CD4-positive, alpha-beta T cell (primary cell): ENCODE data around the gene ARAP2. TPM values are rescaled to one million over a fixed set of nuclear protein-coding genes. Genes with fewer than 3 reads are reported as not detected.

ENCODE experiments used
- ATAC-seq: fragments of 200-7000 bp; cut with Tn5 transposase; one replicate; pipeline ENCODE4 v1.10.0; 2022; ENCODE audit warnings: mild to moderate bottlenecking; ENCODE audit not compliant: poor library complexity
- CTCF ChIA-PET: fragments of 350-600 bp; sonication (Branson Sonifier 250); formaldehyde crosslinking; loops from one replicate; lab custom pipeline; 2021; ENCODE audit warnings: antibody characterized with exemption, inconsistent platforms; lab: Charles Lee
- POLR2A ChIA-PET: fragments of 350-600 bp; sonication (Branson Sonifier 250); formaldehyde crosslinking; loops from one replicate; lab custom pipeline; 2021; ENCODE audit warnings: antibody characterized with exemption, inconsistent platforms; lab: Charles Lee
- DNase-seq, 14 experiments: peaks; one replicate each; pipeline ENCODE4 v3.0.0-alpha.2; 2013 to 2020; ENCODE audit warnings: mixed read lengths in 2 of 14
- H3K27ac ChIP-seq, 2 donors: one replicate each; pipeline versions ENCODE4 v1.5.1 to v1.7.0; 2013; ENCODE audit warnings: low read length in 2 of 2, low read depth in 1 of 2, mild to moderate bottlenecking in 1 of 2
- H3K27me3 ChIP-seq, 2 experiments: 1 replicate in 1 of 2; 2 replicates in 1 of 2; pipeline versions ENCODE4 v1.6.1 to v1.7.0; 2013; ENCODE audit warnings: low read length in 2 of 2, control low read depth in 1 of 2, mild to moderate bottlenecking in 1 of 2, moderate library complexity in 1 of 2; ENCODE audit not compliant: insufficient read depth in 2 of 2, control insufficient read depth in 1 of 2
- H3K36me3 ChIP-seq: one replicate; pipeline ENCODE4 v1.6.1; 2013; ENCODE audit warnings: low read length, control low read depth; ENCODE audit not compliant: insufficient read depth
- H3K4me1 ChIP-seq: one replicate; pipeline ENCODE4 v1.6.1; 2013; ENCODE audit warnings: low read length, control low read depth; ENCODE audit not compliant: insufficient read depth
- H3K4me3 ChIP-seq: one replicate; pipeline ENCODE4 v1.5.1; 2013; ENCODE audit warnings: mild to moderate bottlenecking, low read length, moderate library complexity
- H3K9me3 ChIP-seq, 2 experiments: 1 replicate in 1 of 2; 2 replicates in 1 of 2; pipeline versions ENCODE4 v1.6.1 to v1.7.0; 2013; ENCODE audit warnings: low read length in 2 of 2, mild to moderate bottlenecking in 2 of 2, control low read depth in 1 of 2, moderate library complexity in 1 of 2; ENCODE audit not compliant: control insufficient read depth in 1 of 2, insufficient read depth in 1 of 2
- H3K27ac Mint-ChIP-seq: one replicate; pipeline ENCODE4 v1.8.0; 2020; ENCODE audit warnings: mixed read lengths
- H3K27me3 Mint-ChIP-seq: one replicate; pipeline ENCODE4 v1.8.0; 2021; ENCODE audit warnings: mixed read lengths
- H3K36me3 Mint-ChIP-seq: one replicate; pipeline ENCODE4 v1.8.0; 2021; ENCODE audit warnings: low read depth, mixed read lengths
- H3K4me1 Mint-ChIP-seq: one replicate; pipeline ENCODE4 v1.8.0; 2021; ENCODE audit warnings: low read depth, mixed read lengths
- H3K4me3 Mint-ChIP-seq: one replicate; pipeline ENCODE4 v1.8.0; 2020; ENCODE audit warnings: mild to moderate bottlenecking, mixed read lengths
- H3K9me3 Mint-ChIP-seq: one replicate; pipeline ENCODE4 v1.8.0; 2020; ENCODE audit warnings: mixed read lengths
- intact Hi-C, 2 experiments: fragments of 100-400 bp; cut with DNase I in 1 of 2; cut with micrococcal nuclease in 1 of 2; formaldehyde crosslinking; loops; one replicate each; pipeline versions ENCODE4 v1.15.1 to v1.9.0; 2023 to 2025; cut with DNase I, micrococcal nuclease
- total RNA-seq, 174 experiments: library from RNA in 2 of 174; stranded (reverse) in 2 of 174; gene quantifications; one replicate each; pipeline ENCODE4 v1.2.3 and lab custom pipeline; 2021 to 2026
- TF ChIP-seq, protein P1 (sequence below): fragments of 200-600 bp; IDR thresholded peaks from one replicate; pipeline ENCODE4 v1.8.0; 2022; ENCODE audit warnings: antibody characterized with exemption, mild to moderate bottlenecking

The ARAP2 gene
- total RNA-seq, 2 experiments from 2014 or later, result 54.3 to 63.4 TPM

DNA sequence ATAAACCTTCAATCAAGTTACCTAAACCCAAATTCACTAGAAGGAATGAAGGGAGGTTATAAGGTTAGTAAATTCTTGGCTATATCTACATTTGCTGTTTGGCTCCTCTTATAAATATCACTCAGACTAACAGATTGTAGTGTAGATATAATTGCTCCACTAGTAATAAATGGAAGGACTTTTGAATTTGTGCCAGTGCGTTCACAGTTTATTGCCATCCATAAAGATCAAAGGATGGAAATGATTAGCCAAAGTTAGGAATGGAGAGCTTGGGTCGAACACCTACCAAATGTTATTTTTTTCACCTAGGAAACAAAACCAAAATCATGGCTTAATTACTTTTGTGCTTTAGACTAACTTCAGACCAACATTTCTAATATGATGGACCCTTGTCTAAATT, 46.3 kb upstream of the ARAP2 start:
- H3K4me1 Mint-ChIP-seq, result peaks cover 10% of the 10 kb centered on the region
- Histone ChIP-seq H3K9me3 (no peaks in the 10 kb centered on the region), H3K4me3 (no peak overlapping the region), H3K27me3 (no peaks in the 10 kb centered on the region), H3K4me1 (no peaks in the 10 kb centered on the region), H3K36me3 (no peaks in the 10 kb centered on the region), H3K27ac (no peak overlapping the region)
- no peaks in the 10 kb centered on the region for H3K27me3 Mint-ChIP-seq
- TF ChIP-seq, protein P1, sequence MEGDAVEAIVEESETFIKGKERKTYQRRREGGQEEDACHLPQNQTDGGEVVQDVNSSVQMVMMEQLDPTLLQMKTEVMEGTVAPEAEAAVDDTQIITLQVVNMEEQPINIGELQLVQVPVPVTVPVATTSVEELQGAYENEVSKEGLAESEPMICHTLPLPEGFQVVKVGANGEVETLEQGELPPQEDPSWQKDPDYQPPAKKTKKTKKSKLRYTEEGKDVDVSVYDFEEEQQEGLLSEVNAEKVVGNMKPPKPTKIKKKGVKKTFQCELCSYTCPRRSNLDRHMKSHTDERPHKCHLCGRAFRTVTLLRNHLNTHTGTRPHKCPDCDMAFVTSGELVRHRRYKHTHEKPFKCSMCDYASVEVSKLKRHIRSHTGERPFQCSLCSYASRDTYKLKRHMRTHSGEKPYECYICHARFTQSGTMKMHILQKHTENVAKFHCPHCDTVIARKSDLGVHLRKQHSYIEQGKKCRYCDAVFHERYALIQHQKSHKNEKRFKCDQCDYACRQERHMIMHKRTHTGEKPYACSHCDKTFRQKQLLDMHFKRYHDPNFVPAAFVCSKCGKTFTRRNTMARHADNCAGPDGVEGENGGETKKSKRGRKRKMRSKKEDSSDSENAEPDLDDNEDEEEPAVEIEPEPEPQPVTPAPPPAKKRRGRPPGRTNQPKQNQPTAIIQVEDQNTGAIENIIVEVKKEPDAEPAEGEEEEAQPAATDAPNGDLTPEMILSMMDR, result no peak
- ATAC-seq (no peak), DNase-seq (no peak)
- H3K27ac Mint-ChIP-seq, result no peak overlapping the region
- ChIA-PET POLR2A (no interaction called here), CTCF (interaction anchor here (0.6 to 1.4 kb wide), 2 partner anchors 8 to 52 kb away, joined by 3 read pairs; no protein-coding TSS in a partner anchor)
- intact Hi-C loops, result no loop called here
- peaks cover 3% of the 10 kb centered on the region for H3K9me3 Mint-ChIP-seq
- H3K36me3 Mint-ChIP-seq, result no peaks in the 10 kb centered on the region
- no peak overlapping the region for H3K4me3 Mint-ChIP-seq

DNA sequence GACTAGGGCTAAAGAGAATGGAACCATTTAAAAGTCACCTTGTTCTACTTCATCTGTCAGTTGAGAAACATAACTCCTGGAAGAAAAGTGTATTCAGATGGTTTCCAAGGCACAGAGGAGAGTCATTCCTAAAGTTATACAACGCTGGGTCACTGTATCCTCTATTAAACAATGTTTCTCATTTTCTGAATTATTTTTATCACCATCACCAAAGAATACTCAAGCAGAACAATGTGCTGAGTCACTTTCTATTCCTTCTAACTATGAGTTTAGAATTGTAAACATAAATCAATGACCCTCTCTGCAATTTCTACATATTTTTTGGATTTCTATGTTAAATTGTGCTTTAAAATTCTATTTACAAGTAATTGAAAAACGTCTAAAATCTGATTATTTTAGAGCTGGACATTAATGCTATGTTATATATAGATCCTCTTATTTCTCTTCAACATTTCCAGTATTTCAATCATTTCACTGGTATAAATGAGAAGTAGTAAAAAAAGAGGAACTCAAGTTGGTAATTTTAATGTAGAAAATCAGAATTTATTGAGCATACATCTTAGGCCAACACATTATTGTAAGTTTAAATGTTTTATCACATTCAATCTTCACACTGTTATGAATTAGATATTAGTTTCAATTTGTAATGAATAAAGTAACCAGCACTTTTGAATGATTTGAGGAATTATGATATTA, 44.6 kb upstream of the ARAP2 start:
- Histone ChIP-seq H3K36me3 (no peaks in the 10 kb centered on the region), H3K27ac (no peak overlapping the region), H3K4me3 (no peak overlapping the region), H3K27me3 (no peaks in the 10 kb centered on the region), H3K9me3 (no peaks in the 10 kb centered on the region), H3K4me1 (no peaks in the 10 kb centered on the region)
- no peaks in the 10 kb centered on the region for H3K36me3 Mint-ChIP-seq
- no peak for ATAC-seq
- intact Hi-C loops, result loop anchor here in 1 of 2 experiments (5.0 kb wide), 1 partner anchor 33 kb away; no protein-coding TSS in a partner anchor
- ChIA-PET POLR2A (no interaction called here), CTCF (interaction anchor here (1.2 kb wide), 1 partner anchor 45 kb away, joined by 4 read pairs; the partner anchor contains the start of gene ARAP2)
- H3K4me3 Mint-ChIP-seq, result no peak overlapping the region
- DNase-seq, result no peak
- H3K27me3 Mint-ChIP-seq, result no peaks in the 10 kb centered on the region
- TF ChIP-seq, protein P1, result no peak
- peaks cover 20% of the 10 kb centered on the region for H3K4me1 Mint-ChIP-seq
- no peak overlapping the region for H3K27ac Mint-ChIP-seq
- peaks cover 3% of the 10 kb centered on the region for H3K9me3 Mint-ChIP-seq

DNA sequence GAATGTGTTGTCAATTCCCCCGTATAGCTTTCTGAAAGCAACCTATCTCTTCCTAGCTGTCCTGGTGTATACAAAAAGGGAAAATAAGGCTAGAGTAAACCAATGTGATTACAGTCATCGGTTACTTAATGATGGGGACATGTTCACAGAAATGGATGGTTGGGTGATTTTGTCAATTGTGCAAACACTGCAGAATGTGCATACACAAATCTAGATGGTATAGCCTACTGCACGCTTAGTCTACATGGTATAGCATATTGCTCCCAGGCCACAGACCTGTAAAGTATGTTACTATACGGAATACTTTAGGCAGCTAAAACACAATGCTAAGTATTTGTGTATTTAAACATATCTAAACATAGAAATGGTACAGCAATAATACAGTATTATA, 42.2 kb upstream of the ARAP2 start:
- peaks cover 3% of the 10 kb centered on the region for H3K9me3 Mint-ChIP-seq
- Histone ChIP-seq H3K27me3 (no peaks in the 10 kb centered on the region), H3K4me3 (peak overlapping the region; percentile 15), H3K4me1 (no peaks in the 10 kb centered on the region), H3K27ac (peak overlapping the region in 1 of 2 donors; percentile 61), H3K36me3 (no peaks in the 10 kb centered on the region), H3K9me3 (no peaks in the 10 kb centered on the region)
- peak overlapping the region; percentile 83 for H3K27ac Mint-ChIP-seq
- ATAC-seq, result peak; percentile 8
- ChIA-PET POLR2A (interaction anchor here (1.0 to 2.4 kb wide), 7 partner anchors 28 to 108 kb away, joined by 3 to 36 read pairs (median 5); partner anchors contain the start of gene ARAP2), CTCF (interaction anchor here (0.8 to 2.1 kb wide), 6 partner anchors 18 to 113 kb away, joined by 3 to 16 read pairs (median 5); partner anchors contain the start of gene ARAP2)
- no peak overlapping the region for H3K4me3 Mint-ChIP-seq
- intact Hi-C loops, result loop anchor here in 1 of 2 experiments (1.0 to 5.0 kb wide), 3 partner anchors 31 to 44 kb away; no protein-coding TSS in a partner anchor
- H3K36me3 Mint-ChIP-seq, result no peaks in the 10 kb centered on the region
- no peaks in the 10 kb centered on the region for H3K27me3 Mint-ChIP-seq
- TF ChIP-seq, protein P1, result no peak
- H3K4me1 Mint-ChIP-seq, result peaks cover 20% of the 10 kb centered on the region
- no peak for DNase-seq
